GM12872 (cell line): Measurements from ENCODE around the gene DMTF1.

Experiments used
- CTCF ChIP-seq: IDR thresholded peaks from 3 replicates; pipeline ENCODE4 v1.5.1; 2011; ENCODE audit warnings: low read depth, mild to moderate bottlenecking, low read length, moderate library complexity; ENCODE audit not compliant: insufficient read depth

Gene DMTF1

GRCh38 chr7:87131771-87132170 is 20.5 kb upstream of the DMTF1 start:
- TF ChIP-seq CTCF, result no peak

GRCh38 chr7:87137271-87137670 is 15.0 kb upstream of the DMTF1 start:
- TF ChIP-seq CTCF, result no peak

- no peak for TF ChIP-seq CTCF
These were observed 12.7 kb upstream of the DMTF1 start for GRCh38 chr7:87139514-87139913.

- no peak for TF ChIP-seq CTCF
These were observed 11.9 kb upstream of the DMTF1 start for GRCh38 chr7:87140271-87140748.

GRCh38 chr7:87144173-87144657 is 8.0 kb upstream of the DMTF1 start:
- TF ChIP-seq CTCF, result no peak

GRCh38 chr7:87146740-87147386 is 5.4 kb upstream of the DMTF1 start:
- no peak for TF ChIP-seq CTCF

- no peak for TF ChIP-seq CTCF
These were observed 4.8 kb upstream of the DMTF1 start for GRCh38 chr7:87147500-87147899.
